Testis (tissue), 3 donors: ENCODE measurements around the gene STARD3. TPM values are rescaled to one million over a fixed set of nuclear protein-coding genes. Genes with fewer than 3 reads are reported as not detected.

Source experiments
- DNase-seq: peaks from one replicate; pipeline ENCODE4 v3.0.0-alpha.2; 2019
- H3K27ac ChIP-seq, 2 donors: fragments of 200-600 bp; sonication (generic); one replicate each; pipeline ENCODE4 v1.5.1; 2019
- H3K27me3 ChIP-seq: fragments of 200-600 bp; sonication (generic); one replicate; pipeline ENCODE4 v1.5.1; 2019
- H3K36me3 ChIP-seq: fragments of 200-600 bp; sonication (generic); one replicate; pipeline ENCODE4 v1.5.1; 2017; ENCODE audit warnings: low read depth; ENCODE audit errors: missing control alignments
- H3K4me1 ChIP-seq: fragments of 200-600 bp; sonication (generic); one replicate; pipeline ENCODE4 v1.5.1; 2019
- H3K4me3 ChIP-seq, 2 donors: fragments of 200-600 bp; sonication (generic); one replicate each; pipeline ENCODE4 v1.5.1; 2017 to 2019
- H3K9me3 ChIP-seq: fragments of 200-600 bp; sonication (generic); one replicate; pipeline ENCODE4 v1.5.1; 2017
- CTCF ChIP-seq, 3 experiments: fragments of 450-650 bp in 2 of 3; fragments of 200-600 bp in 1 of 3; sonication (generic) in 1 of 3; IDR thresholded peaks; one replicate each; pipeline ENCODE4 v1.5.1; 2016 to 2019; ENCODE audit warnings: antibody characterized with exemption in 3 of 3, mild to moderate bottlenecking in 2 of 3, moderate library complexity in 1 of 3
- POLR2A ChIP-seq: fragments of 450-650 bp; IDR thresholded peaks from one replicate; pipeline ENCODE4 v1.6.1; 2017; ENCODE audit warnings: antibody characterized with exemption, mild to moderate bottlenecking, moderate library complexity
- WGBS, 2 donors: methylation state at CpG; one replicate each; pipeline ENCODE4 v1.1.5; 2018; 5-methylcytosine and 5-hydroxymethylcytosine counted together
- intact Hi-C: fragments of 100-400 bp; cut with DNase I; formaldehyde crosslinking; loops from one replicate; pipeline ENCODE4 v1.15.1; 2023; ENCODE audit warnings: low total_unique reads
- polyA plus RNA-seq: library from polyadenylated mRNA; stranded (reverse); fragments of 350-450 nt; fragmentation: Illumina TruSeq; extraction: RNeasy Lipid Tissue Mini Kit (QIAGEN cat#74804); gene quantifications from one replicate; pipeline ENCODE4 v1.2.3, GENCODE V29; 2014; ENCODE audit warnings: low read depth, low replicate concordance; ENCODE audit not compliant: insufficient read depth
- total RNA-seq, 2 donors: library from RNA; depleted of rRNA; stranded (reverse); fragments of >200 nt; gene quantifications; one replicate each; pipeline ENCODE4 v1.2.3, GENCODE V29; 2016

Gene STARD3
- total and polyA plus RNA-seq, 3 donors from 2014 or later: 102 to 352 (median 265) TPM

GRCh38 chr17:39677072-39677471 is 40.1 kb downstream of the STARD3 start:
- Histone ChIP-seq H3K4me1 (no peaks in the 10 kb centered on the region), H3K9me3 (no peaks in the 10 kb centered on the region), H3K4me3 (no peak overlapping the region), H3K27me3 (no peaks in the 10 kb centered on the region), H3K36me3 (no peaks in the 10 kb centered on the region), H3K27ac (no peak overlapping the region)
- TF ChIP-seq CTCF (IDR thresholded peaks at IDR 0.05): no peak
- no peak for TF ChIP-seq POLR2A
- intact Hi-C loops: no loop called here
- WGBS, 2 donors: 79 to 92% methylated on average over 5 to 8 of the region's 8 CpGs
- no peak for DNase-seq

GRCh38 chr17:39677542-39678339 is 40.8 kb downstream of the STARD3 start:
- H3K4me3 ChIP-seq: no peak overlapping the region
- intact Hi-C loops: no loop called here
- no peak for DNase-seq

GRCh38 chr17:39678340-39679116 is 41.6 kb downstream of the STARD3 start:
- intact Hi-C loops: no loop called here
- H3K4me1 ChIP-seq: no peaks in the 10 kb centered on the region

More at GRCh38 chr17:39677542-39678339, 40.8 kb downstream of the STARD3 start:
- Histone ChIP-seq H3K4me1 (no peaks in the 10 kb centered on the region), H3K27ac (no peak overlapping the region), H3K27me3 (no peaks in the 10 kb centered on the region), H3K9me3 (no peaks in the 10 kb centered on the region), H3K36me3 (no peaks in the 10 kb centered on the region)
- no peak for TF ChIP-seq CTCF (IDR thresholded peaks at IDR 0.05)
- TF ChIP-seq POLR2A: no peak
- WGBS, 2 donors: 60 to 70% methylated on average over 13 of the region's 13 CpGs

GRCh38 chr17:39679521-39680192 is 42.7 kb downstream of the STARD3 start:
- H3K4me1 ChIP-seq: no peaks in the 10 kb centered on the region
- 79 to 83% methylated on average over 9 to 12 of the region's 12 CpGs for WGBS, 2 donors
- TF ChIP-seq POLR2A (no peak), CTCF (IDR thresholded peaks at IDR 0.05) (no peak)
- DNase-seq: no peak
- no peaks in the 10 kb centered on the region for H3K36me3 ChIP-seq
- no peaks in the 10 kb centered on the region for H3K9me3 ChIP-seq
- no peak overlapping the region for H3K27ac ChIP-seq
- H3K4me3 ChIP-seq: no peak overlapping the region
- H3K27me3 ChIP-seq: no peaks in the 10 kb centered on the region
- intact Hi-C loops: no loop called here

More at GRCh38 chr17:39678340-39679116, 41.6 kb downstream of the STARD3 start:
- H3K36me3 ChIP-seq: no peaks in the 10 kb centered on the region
- no peak for TF ChIP-seq POLR2A
- no peak overlapping the region for H3K4me3 ChIP-seq
- no peaks in the 10 kb centered on the region for H3K27me3 ChIP-seq
- 88 to 90% methylated on average over 13 of the region's 13 CpGs for WGBS, 2 donors
- no peaks in the 10 kb centered on the region for H3K9me3 ChIP-seq
- no peak overlapping the region for H3K27ac ChIP-seq
- no peak for DNase-seq
